ENCODE results near the gene NDUFV3.
"Not testable (repeated sequence)": the region's sequence is repeated elsewhere in the genome, so short reads cannot be mapped to it uniquely, and the experiment has no call there.

NDUFV3 gene

DNA sequence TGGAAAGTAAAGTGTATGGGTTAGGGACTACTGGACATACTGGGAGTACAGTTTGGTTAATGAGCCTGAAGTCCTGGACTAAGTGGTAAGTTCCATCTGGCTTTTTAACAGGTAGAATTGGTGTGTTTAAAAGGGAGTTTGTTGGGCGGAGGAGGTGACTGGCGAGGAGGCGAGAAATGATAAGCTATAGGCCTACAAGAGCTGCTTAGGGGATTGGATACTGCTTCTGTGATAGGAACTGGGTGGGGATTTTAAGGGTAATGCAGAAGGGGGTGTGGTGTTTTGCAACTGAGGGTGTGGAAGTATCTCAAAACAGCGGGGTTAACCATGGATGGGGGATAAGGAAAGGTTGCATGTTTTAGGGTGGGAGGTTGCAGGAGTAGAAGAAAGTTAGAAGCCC is 28.8 kb downstream of the NDUFV3 start:
- in situ Hi-C loops (cut with MboI; ENCODE audit: low pct_unique_long_range_greater_than_20kb, low sequenced_read_pairs, unreplicated experiment): no loop called here
- no peak for DNase-seq (ENCODE audit: low spot score)
- no peak for TF ChIP-seq CTCF (IDR thresholded peaks at IDR 0.05; ENCODE audit: extremely low read depth, insufficient read depth, missing control alignments)

DNA sequence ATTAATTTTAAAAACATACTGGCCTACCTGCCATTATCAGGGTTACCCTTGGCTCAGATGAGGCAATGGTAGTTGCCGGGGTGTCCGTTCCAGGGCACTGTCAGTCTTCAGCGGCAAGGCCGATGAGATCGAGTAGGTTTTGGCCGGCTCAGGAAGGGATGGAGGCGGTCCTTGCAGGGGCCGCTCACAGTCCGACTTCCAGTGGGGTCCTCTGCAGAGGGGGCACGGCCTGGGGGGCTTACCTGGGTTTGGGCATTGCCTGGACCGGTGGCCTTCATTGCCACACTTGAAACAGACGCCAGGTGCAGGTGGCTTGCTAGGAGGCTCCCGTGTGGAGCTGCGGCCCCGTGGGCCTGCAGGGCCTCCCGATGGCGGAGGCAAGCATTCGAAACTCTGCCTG is 29.8 kb downstream of the NDUFV3 start:
- no peak for DNase-seq (ENCODE audit: low spot score)
- in situ Hi-C loops (cut with MboI; ENCODE audit: low pct_unique_long_range_greater_than_20kb, low sequenced_read_pairs, unreplicated experiment): no loop called here
- TF ChIP-seq CTCF (IDR thresholded peaks at IDR 0.05; ENCODE audit: extremely low read depth, insufficient read depth, missing control alignments): no peak

DNA sequence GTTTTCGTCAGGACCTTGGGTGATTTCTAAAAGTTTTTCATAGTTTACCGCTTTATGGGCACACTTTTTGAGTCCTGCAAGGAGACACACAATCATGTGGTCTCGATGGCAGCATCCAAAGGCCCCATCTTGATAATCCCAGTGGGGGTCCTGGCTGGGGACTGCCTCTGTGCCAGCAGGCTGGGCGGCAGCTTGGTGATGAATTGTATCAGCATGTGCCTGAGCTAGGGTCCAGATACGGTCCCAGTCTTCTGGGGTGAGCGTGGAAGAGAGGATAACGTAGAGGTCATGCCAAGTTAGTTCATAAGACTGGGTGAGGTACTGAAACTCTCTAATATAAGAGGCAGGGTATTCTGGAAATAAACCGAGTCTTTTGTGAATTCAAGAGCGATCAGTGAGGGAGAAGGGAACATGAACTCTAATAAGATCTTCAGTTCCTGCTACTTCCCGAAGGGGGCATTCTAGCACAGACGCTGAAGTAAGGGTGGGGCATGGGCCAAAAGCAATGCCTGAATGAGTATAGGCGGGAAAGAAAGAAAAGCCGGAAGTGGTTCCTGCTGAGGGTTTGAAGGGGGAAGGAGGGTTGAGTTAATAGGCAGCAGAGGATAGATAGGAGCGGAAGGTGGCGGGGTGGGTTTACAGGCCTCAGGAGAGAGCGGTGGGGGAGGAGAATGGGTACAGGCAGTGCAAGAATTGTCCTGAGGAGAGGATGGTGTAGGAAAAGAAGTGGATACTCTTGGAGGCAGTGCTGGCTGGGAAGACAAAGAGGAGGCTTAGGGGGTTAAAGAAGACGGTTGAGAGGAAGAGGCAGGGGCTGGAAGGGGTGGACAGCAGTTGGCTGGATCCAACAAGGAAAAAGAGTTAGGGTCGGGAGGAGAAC is 30.7 kb downstream of the NDUFV3 start:
- peak; percentile 89 for DNase-seq (ENCODE audit: low spot score)
- TF ChIP-seq CTCF (IDR thresholded peaks at IDR 0.05; ENCODE audit: extremely low read depth, insufficient read depth, missing control alignments): peak; percentile 78
- in situ Hi-C loops (cut with MboI; ENCODE audit: low pct_unique_long_range_greater_than_20kb, low sequenced_read_pairs, unreplicated experiment): no loop called here

GRCh38 chr21:42924433-42924751 is 31.3 kb downstream of the NDUFV3 start:
- no peak for TF ChIP-seq CTCF (IDR thresholded peaks at IDR 0.05; ENCODE audit: extremely low read depth, insufficient read depth, missing control alignments)
- in situ Hi-C loops (cut with MboI; ENCODE audit: low pct_unique_long_range_greater_than_20kb, low sequenced_read_pairs, unreplicated experiment): no loop called here
- DNase-seq (ENCODE audit: low spot score): no peak

DNA sequence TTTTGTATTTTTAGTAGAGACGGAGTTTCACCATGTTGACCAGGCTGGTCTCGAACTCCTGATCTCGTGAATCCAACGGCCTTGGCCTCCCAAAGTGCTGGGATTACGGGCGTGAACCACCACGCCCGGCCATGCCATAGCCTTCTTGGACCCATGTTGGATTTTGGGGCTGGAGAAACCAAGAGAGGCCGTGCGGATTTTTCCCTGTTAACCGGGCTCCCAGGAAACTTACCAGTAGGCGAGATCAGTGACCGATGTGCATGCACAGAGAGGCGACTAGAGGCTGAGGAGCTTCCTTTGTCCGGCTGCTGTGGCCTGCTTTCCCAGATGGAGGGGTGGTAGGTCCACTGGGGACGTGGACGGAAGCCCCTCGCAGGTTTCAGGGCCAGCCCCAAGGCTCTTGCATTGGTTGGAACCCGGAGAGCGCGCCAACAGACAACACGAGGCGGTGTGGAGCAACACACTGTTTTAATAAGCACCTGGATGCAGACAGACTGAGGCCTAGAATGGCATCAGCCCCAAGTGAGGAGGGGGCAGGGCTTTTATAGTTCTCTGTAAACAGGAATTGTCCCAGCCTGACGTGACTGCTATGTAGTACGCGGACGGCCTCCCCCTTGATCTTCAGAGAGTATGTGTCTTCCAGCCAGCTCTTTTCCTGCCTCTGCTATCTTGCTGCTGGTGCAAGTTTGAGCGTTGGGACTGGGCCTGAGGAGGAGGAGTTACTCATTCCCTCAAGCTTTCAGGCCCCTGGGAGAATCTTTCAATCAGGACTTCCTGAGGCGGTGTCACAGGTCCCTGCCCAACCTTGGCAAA is 32.2 kb downstream of the NDUFV3 start, which contains the start of gene ERVH48-1:
ERVH48-1 (minus strand) TSS at position 517 of the 813 bp plus-strand sequence. CDS start 6,624 bp downstream, outside the sequence.
- in situ Hi-C loops (cut with MboI; ENCODE audit: low pct_unique_long_range_greater_than_20kb, low sequenced_read_pairs, unreplicated experiment): no loop called here
- DNase-seq (ENCODE audit: low spot score): no peak
- TF ChIP-seq CTCF (IDR thresholded peaks at IDR 0.05; ENCODE audit: extremely low read depth, insufficient read depth, missing control alignments): no peak

DNA sequence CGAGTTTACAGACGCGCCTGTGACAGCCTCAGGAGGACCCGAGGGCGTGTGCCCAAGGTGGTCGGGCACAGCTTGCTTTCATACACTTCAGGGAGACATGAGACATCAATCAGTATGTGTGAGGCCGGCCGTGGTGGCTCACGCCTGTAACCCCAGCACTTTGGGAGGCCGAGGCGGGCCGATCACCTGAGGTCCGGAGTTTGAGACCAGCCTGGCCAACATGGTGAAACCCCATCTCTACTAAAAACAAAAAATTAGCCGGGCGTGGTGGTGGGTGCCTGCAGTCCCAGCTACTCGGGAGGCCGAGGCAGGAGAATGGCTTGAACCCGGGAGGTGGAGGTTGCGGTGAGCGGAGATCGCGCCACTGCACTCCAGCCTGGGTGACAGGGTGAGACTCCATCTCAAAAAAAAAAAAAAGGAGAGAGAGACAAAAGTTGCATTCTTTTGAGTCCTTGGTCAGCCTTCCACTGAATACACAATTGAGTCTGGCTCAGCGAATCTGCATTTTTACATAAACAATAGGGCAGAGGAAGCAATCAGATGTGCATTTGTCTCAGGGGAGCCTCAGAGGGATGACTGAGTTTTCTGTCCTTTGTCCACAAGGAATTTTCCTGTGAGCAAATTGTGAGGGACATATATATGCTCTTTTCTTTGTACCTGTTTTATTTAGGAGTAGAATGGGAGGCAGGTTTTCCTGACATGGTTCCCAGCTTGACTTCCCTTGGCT is 34.5 kb downstream of the NDUFV3 start:
- DNase-seq (ENCODE audit: low spot score); in situ Hi-C loops (cut with MboI; ENCODE audit: low pct_unique_long_range_greater_than_20kb, low sequenced_read_pairs, unreplicated experiment): not testable (repeated sequence)
